H1 (cell line): ENCODE data around the gene ZAR1L. TPM values are rescaled to one million over a fixed set of nuclear protein-coding genes. Genes with fewer than 3 reads are reported as not detected.

Experiments used
- BCL11A ChIP-seq, 2 experiments: IDR thresholded peaks; one replicate each; pipeline ENCODE4 v1.6.1; 2011; ENCODE audit warnings: low read depth in 2 of 2, low read length in 2 of 2, mild to moderate bottlenecking in 2 of 2
- CBX5 ChIP-seq: fragments of 300-800, 300-1000 bp; sonication (generic); IDR thresholded peaks from 2 replicates; pipeline ENCODE4 v1.7.1; 2016; ENCODE audit warnings: antibody characterized with exemption, low read length, low read depth
- CHD7 ChIP-seq: fragments of 300-600 bp; sonication (generic); IDR thresholded peaks from 2 replicates; pipeline ENCODE4 v1.7.1; 2012; ENCODE audit warnings: low read length, moderate library complexity, mild to moderate bottlenecking, inconsistent platforms; ENCODE audit not compliant: insufficient replicate concordance
- EGR1 ChIP-seq: IDR thresholded peaks from 2 replicates; pipeline ENCODE4 v1.6.1; 2011; ENCODE audit warnings: low read depth, low read length, borderline replicate concordance
- JUND ChIP-seq: IDR thresholded peaks from 2 replicates; pipeline ENCODE4 v1.6.1; 2011; ENCODE audit warnings: mild to moderate bottlenecking, improper control_type of control experiment, low read length
- MAFK ChIP-seq: IDR thresholded peaks from 2 replicates; pipeline ENCODE4 v1.6.1; 2012; ENCODE audit warnings: low read depth, mild to moderate bottlenecking, improper control_type of control experiment, low read length
- PHF8 ChIP-seq: fragments of 200-600 bp; sonication (generic); conservative IDR thresholded peaks from 2 replicates; pipeline ENCODE4 v1.7.1; 2012; ENCODE audit warnings: low read depth, mild to moderate bottlenecking, inconsistent platforms, low read length, moderate library complexity
- POLR2AphosphoS5 ChIP-seq: IDR thresholded peaks from 2 replicates; pipeline ENCODE4 v1.6.1; 2011; ENCODE audit warnings: low read depth, low read length
- RAD21 ChIP-seq, 2 experiments: IDR thresholded peaks in 1 of 2; conservative IDR thresholded peaks in 1 of 2; 2 replicates each; pipeline ENCODE4 v1.6.1; 2011; ENCODE audit warnings: low read depth in 2 of 2, low read length in 2 of 2, improper control_type of control experiment in 1 of 2, inconsistent platforms in 1 of 2, mild to moderate bottlenecking in 1 of 2, moderate library complexity in 1 of 2
- SAP30 ChIP-seq: fragments of 300-600 bp; sonication (generic); IDR thresholded peaks from 2 replicates; pipeline ENCODE4 v1.7.1; 2012; ENCODE audit warnings: low read length, moderate library complexity, mild to moderate bottlenecking, inconsistent platforms; ENCODE audit not compliant: insufficient read depth, insufficient replicate concordance
- SIX5 ChIP-seq: IDR thresholded peaks from 2 replicates; pipeline ENCODE4 v1.6.1; 2011; ENCODE audit warnings: mild to moderate bottlenecking, low read depth, low read length
- polyA plus RNA-seq, 7 experiments: library from polyadenylated mRNA; depleted of rRNA in 3 of 7; stranded (reverse) in 5 of 7; unstranded in 2 of 7; fragments of >200 nt in 5 of 7; fragments of 200-250 nt in 2 of 7; gene quantifications; 1 replicate in 5 of 7; 2 replicates in 1 of 7; 4 replicates in 1 of 7; pipeline versions ENCODE4 v1.2.1 to v1.2.3, GENCODE V29; 2011 to 2013; ENCODE audit warnings: missing spikeins in 2 of 7, mixed read lengths in 2 of 7
- total RNA-seq: library from RNA; stranded (reverse); fragmentation: NEBNext Ultra II Directional; extraction: Animal tissue kit (Norgen Biotek cat#: 25700); gene quantifications from 2 replicates; pipeline ENCODE4 v1.2.1, GENCODE V29; 2021

ZAR1L gene
- total and polyA plus RNA-seq, 2 of the 8 experiments (the other 6 are each of a cell fraction or from before 2014, with no cell fraction given): 0.19 to 0.30 TPM

GRCh38 chr13:32282096-32282711 is 33.0 kb downstream of the ZAR1L start (continued):
- no peak for TF ChIP-seq CHD7
- no peak for TF ChIP-seq RAD21 (IDR thresholded peaks at IDR 0.05 in 1 of 2, conservative IDR thresholded peaks at IDR 0.05 in 1 of 2; ENCODE audit: low read depth in 2 of 2, low read length in 2 of 2)
- no peak for TF ChIP-seq MAFK
- TF ChIP-seq SAP30: no peak
- no peak for TF ChIP-seq EGR1
- TF ChIP-seq BCL11A (IDR thresholded peaks at IDR 0.05; ENCODE audit: low read depth in 2 of 2, low read length in 2 of 2): no peak
- TF ChIP-seq POLR2AphosphoS5: no peak
- TF ChIP-seq CBX5: no peak
- no peak for TF ChIP-seq PHF8
- no peak for TF ChIP-seq SIX5
- TF ChIP-seq JUND: no peak
